IMR-90 (cell line): ENCODE results near the gene PALM.

Source experiments
- BHLHE40 ChIP-seq: fragments of 150-350 bp; IDR thresholded peaks from 2 replicates; pipeline ENCODE4 v1.6.1; 2016; ENCODE audit warnings: mild to moderate bottlenecking, low read depth, low read length
- CEBPB ChIP-seq: IDR thresholded peaks from 2 replicates; pipeline ENCODE4 v1.6.1; 2012; ENCODE audit warnings: low read depth, low read length, improper control_type of control experiment
- FOS ChIP-seq: fragments of 150-350 bp; IDR thresholded peaks from 2 replicates; pipeline ENCODE4 v1.6.1; 2016; ENCODE audit warnings: low read depth, low read length
- MXI1 ChIP-seq: IDR thresholded peaks from 2 replicates; pipeline ENCODE4 v1.6.1; 2012; ENCODE audit warnings: low read depth, mild to moderate bottlenecking, low read length, moderate library complexity, borderline replicate concordance
- POLR2A ChIP-seq: IDR thresholded peaks from 2 replicates; pipeline ENCODE4 v1.6.1; 2012; ENCODE audit warnings: mild to moderate bottlenecking, low read depth, low read length
- TF ChIP-seq, protein P1 (sequence below): conservative IDR thresholded peaks from 2 replicates; pipeline ENCODE4 v1.5.1; 2012; ENCODE audit warnings: mild to moderate bottlenecking, low read depth, low read length, improper control_type of control experiment

DNA sequence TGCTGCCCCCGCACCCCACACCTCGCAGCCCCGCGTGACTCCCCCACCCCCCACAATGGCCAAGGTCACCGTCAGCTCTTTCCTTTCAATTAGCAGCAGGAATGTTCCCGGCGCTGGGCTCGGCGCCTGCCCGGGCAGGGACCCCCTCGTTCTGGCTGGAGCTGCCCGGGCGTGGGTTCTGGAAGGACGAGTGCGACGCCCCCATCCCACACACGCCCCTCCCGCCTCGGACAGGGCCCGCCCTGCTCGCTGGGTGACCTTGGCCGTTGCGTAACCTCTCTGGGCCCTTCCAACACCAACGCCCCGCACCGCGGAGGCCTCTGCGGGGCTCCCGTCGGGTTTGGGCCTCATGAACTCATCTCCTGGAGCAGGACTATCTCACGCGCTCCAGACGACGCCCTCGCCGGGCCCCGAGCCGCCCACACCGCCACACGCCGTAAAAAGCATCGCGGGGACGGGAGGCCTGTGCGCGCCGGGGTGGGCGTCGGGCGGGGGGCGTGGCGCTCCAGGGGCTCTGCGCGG lies 10.3 kb downstream of the PALM start:
- TF ChIP-seq, protein P1, sequence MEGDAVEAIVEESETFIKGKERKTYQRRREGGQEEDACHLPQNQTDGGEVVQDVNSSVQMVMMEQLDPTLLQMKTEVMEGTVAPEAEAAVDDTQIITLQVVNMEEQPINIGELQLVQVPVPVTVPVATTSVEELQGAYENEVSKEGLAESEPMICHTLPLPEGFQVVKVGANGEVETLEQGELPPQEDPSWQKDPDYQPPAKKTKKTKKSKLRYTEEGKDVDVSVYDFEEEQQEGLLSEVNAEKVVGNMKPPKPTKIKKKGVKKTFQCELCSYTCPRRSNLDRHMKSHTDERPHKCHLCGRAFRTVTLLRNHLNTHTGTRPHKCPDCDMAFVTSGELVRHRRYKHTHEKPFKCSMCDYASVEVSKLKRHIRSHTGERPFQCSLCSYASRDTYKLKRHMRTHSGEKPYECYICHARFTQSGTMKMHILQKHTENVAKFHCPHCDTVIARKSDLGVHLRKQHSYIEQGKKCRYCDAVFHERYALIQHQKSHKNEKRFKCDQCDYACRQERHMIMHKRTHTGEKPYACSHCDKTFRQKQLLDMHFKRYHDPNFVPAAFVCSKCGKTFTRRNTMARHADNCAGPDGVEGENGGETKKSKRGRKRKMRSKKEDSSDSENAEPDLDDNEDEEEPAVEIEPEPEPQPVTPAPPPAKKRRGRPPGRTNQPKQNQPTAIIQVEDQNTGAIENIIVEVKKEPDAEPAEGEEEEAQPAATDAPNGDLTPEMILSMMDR, result no peak
- TF ChIP-seq POLR2A (no peak), MXI1 (no peak), CEBPB (peak; percentile 85), FOS (no peak), BHLHE40 (no peak)
